HG03066 (cell line): ENCODE results near the gene RRAD.
"Not testable (repeated sequence)": the region's sequence is repeated elsewhere in the genome, so short reads cannot be mapped to it uniquely, and the experiment has no call there.

Source experiments
- ATAC-seq: cut with Tn5 transposase; IDR thresholded peaks from one replicate; pipeline ENCODE4 v1.9.1; 2021; ENCODE audit warnings: low read depth; ENCODE audit not compliant: unreplicated experiment

Gene RRAD, protein sequence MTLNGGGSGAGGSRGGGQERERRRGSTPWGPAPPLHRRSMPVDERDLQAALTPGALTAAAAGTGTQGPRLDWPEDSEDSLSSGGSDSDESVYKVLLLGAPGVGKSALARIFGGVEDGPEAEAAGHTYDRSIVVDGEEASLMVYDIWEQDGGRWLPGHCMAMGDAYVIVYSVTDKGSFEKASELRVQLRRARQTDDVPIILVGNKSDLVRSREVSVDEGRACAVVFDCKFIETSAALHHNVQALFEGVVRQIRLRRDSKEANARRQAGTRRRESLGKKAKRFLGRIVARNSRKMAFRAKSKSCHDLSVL

GRCh38 chr16:66925322-66925840 is at the start of gene RRAD:
Gene RRAD (minus strand): TSS chr16:66925535. CDS start chr16:66925179, 356 bp downstream.
- ATAC-seq: no peak

DNA sequence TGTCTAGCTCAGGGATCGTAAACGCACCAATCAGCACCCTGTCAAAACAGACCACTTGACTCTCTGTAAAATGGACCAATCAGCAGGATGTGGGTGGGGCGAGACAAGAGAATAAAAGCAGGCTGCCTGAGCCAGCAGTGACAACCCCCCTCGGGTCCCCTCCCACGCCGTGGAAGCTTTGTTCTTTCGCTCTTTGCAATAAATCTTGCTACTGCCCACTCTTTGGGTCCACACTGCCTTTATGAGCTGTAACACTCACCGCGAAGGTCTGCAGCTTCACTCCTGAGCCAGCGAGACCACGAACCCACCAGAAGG is 49.6 kb upstream of the RRAD start:
- ATAC-seq: not testable (repeated sequence)

DNA sequence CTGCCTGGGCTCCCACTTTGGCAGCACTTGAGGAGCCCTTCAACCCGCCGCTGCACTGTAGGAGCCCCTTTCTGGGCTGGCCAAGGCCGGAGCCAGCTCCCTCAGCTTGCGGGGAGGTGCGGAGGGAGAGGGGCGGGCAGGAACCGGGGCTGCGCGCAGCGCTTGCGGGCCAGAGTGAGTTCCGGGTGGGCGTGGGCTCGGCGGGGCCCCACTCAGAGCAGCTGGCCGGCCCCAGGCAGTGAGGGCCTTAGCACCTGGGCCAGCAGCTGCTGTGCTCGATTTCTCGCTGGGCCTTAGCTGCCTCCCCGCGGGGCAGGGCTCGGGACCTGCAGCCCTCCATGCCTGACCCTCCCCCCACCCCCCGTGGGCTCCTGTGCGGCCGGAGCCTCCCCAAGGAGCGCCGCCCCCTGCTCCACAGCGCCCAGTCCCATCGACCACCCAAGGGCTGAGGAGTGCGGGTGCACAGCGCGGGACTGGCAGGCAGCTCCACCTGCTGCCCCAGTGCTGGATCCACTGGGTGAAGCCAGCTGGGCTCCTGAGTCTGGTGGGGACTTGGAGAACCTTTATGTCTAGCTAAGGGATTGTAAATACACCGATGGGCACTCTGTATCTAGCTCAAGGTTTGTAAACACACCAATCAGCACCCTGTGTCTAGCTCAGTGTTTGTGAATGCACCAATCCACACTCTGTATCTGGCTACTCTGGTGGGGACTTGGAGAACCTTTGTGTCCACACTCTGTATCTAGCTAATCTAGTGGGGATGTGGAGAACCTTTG is 49.0 kb upstream of the RRAD start:
- not testable (repeated sequence) for ATAC-seq

- no peak for ATAC-seq
Measured at GRCh38 chr16:66973716-66974115, 48.4 kb upstream of the RRAD start.

- no peak for ATAC-seq
Measured at GRCh38 chr16:66972983-66973382, 47.6 kb upstream of the RRAD start.

GRCh38 chr16:66970775-66971720 is 45.7 kb upstream of the RRAD start:
- ATAC-seq: no peak

DNA sequence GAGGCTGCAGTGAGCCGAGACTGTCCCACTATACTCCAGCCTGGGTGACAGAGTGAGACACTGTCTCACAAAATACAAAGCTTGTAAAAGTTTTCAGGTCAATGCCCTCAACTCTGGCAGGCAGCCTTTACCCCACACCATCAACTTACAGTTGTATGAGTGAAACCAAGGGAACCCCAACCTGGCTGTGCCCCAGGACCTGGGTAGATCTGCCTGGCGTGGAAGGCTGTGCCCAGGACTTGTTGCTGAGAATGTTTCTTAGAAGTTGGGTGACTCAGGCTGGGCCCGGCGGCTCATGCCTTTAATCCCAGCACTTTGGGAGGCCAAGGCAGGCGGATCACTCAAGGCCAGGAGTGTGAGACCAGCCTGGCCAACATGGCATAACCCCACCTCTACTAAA is 43.5 kb upstream of the RRAD start:
- no peak for ATAC-seq

DNA sequence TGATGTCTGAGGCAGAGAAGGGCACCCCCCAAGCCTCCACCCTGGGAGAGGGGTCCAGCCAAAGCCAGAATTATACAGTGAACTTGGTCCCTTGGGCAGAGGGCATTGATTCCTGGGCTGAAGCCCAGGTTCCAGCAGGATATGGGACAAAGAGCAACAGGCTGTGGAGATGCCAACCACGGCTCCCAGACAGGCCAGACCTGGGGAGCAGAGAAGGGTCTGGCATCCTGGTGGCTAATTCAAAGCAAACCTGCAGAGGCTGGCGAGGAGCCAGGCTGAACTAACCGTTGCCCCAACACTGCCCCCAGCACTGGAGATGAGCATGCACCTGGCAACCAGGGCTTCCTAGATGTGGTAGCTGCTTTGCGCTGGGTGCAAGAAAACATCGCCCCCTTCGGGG is 38.7 kb upstream of the RRAD start:
- ATAC-seq: no peak

DNA sequence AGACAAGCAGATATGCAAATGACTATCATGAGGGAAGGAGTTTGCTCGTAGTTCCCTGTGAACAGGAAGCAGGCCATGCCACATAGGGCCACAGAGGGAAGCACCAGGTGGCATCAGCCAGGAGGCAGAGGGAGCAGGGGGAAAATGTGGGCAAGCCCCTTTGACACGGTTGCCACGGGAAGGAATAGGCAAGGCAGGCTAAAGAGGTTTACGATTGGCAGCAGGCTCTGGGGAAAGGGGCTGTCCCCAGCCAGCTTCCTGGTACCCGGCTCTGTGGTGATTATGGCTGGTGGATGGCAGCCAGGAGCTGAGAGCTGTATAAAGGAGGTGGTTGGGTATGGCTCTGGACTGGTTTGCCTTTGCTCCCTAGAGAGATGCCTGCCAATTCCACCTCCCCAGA is 36.6 kb upstream of the RRAD start:
- ATAC-seq: no peak

GRCh38 chr16:66961065-66961744 is 35.9 kb upstream of the RRAD start, which contains the start of gene CES3:
Gene CES3 (plus strand): TSS chr16:66961266. CDS start chr16:66961308, 42 bp downstream.
- ATAC-seq: no peak

DNA sequence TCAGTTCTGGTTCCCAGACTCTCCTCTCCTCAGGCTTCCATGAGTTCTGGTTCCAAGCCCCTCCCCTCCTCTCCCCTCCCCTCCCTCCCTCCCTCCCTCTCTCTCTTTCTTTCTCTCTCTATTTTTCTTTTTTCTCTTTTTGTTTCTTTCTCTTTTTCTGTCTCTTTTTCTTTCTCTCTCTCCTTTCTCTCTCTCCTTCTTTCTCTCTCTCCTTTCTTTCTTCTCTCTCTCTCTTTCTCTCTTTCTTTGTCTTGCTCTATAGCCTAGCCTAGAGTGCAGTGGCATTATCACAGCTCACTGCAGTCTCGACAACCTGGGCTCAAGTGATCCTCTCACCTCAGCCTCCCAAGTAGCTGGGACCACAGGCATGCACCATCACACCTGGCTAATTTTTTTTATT is 34.9 kb upstream of the RRAD start:
- ATAC-seq: no peak

GRCh38 chr16:66959704-66960161 is 34.4 kb upstream of the RRAD start:
- no peak for ATAC-seq

- no peak for ATAC-seq
Measured at GRCh38 chr16:66958857-66959703, 33.7 kb upstream of the RRAD start.

GRCh38 chr16:66956154-66956457 is 30.8 kb upstream of the RRAD start:
- not testable (repeated sequence) for ATAC-seq

DNA sequence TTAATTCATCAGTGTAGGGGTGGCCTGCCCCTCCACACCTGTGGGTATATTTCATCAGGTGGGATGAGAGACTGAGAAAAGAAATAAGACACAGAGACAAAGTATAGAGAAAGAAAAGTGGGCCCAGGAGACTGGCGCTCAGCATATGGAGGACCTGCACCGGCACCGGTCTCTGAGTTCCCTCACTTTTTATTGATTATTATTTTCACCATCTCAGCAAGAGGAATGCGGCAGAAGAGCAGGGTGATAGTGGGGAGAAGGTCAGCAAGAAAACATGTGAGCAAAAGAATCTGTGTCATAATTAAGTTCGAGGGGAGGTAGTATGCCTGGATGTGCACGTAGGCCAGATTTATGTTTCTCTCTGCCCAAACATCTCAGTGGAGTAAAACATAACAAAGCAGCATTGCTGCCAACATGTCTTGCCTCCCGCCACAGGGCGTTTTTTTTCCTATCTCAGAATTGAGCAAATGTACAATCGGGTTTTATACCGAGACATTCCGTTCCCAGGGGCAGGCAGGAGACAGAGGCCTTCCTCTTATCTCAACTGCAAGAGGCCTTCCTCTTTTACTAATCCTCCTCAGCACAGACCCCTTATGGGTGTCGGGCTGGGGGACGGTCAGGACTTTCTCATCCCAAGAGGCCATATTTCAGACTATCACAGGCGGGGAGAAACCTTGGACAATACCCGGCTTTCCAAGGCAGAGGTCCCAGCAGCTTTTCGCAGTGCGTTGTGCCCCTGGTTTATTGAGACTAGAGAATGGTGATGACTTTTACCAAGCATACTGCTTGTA is 30.2 kb upstream of the RRAD start:
- not testable (repeated sequence) for ATAC-seq

GRCh38 chr16:66954097-66954659 is 28.8 kb upstream of the RRAD start:
- no peak for ATAC-seq

GRCh38 chr16:66953462-66954096 is 28.2 kb upstream of the RRAD start:
- no peak for ATAC-seq
